CD4-positive, alpha-beta T cell (primary cell): ENCODE data around the gene FAN1. TPM values are rescaled to one million over a fixed set of nuclear protein-coding genes. Genes with fewer than 3 reads are reported as not detected.
A peak's percentile ranks its signal among the peaks of the same experiment; 100 is the strongest.

Source experiments
- ATAC-seq: fragments of 200-7000 bp; cut with Tn5 transposase; one replicate; pipeline ENCODE4 v1.10.0; 2022; ENCODE audit warnings: mild to moderate bottlenecking; ENCODE audit not compliant: poor library complexity
- CTCF ChIA-PET: fragments of 350-600 bp; sonication (Branson Sonifier 250); formaldehyde crosslinking; loops from one replicate; lab custom pipeline; 2021; ENCODE audit warnings: antibody characterized with exemption, inconsistent platforms; lab: Charles Lee
- POLR2A ChIA-PET: fragments of 350-600 bp; sonication (Branson Sonifier 250); formaldehyde crosslinking; loops from one replicate; lab custom pipeline; 2021; ENCODE audit warnings: antibody characterized with exemption, inconsistent platforms; lab: Charles Lee
- DNase-seq, 14 experiments: peaks; one replicate each; pipeline ENCODE4 v3.0.0-alpha.2; 2013 to 2020; ENCODE audit warnings: mixed read lengths in 2 of 14
- H3K27ac ChIP-seq, 2 donors: one replicate each; pipeline versions ENCODE4 v1.5.1 to v1.7.0; 2013; ENCODE audit warnings: low read length in 2 of 2, low read depth in 1 of 2, mild to moderate bottlenecking in 1 of 2
- H3K27me3 ChIP-seq, 2 experiments: 1 replicate in 1 of 2; 2 replicates in 1 of 2; pipeline versions ENCODE4 v1.6.1 to v1.7.0; 2013; ENCODE audit warnings: low read length in 2 of 2, control low read depth in 1 of 2, mild to moderate bottlenecking in 1 of 2, moderate library complexity in 1 of 2; ENCODE audit not compliant: insufficient read depth in 2 of 2, control insufficient read depth in 1 of 2
- H3K36me3 ChIP-seq: one replicate; pipeline ENCODE4 v1.6.1; 2013; ENCODE audit warnings: low read length, control low read depth; ENCODE audit not compliant: insufficient read depth
- H3K4me1 ChIP-seq: one replicate; pipeline ENCODE4 v1.6.1; 2013; ENCODE audit warnings: low read length, control low read depth; ENCODE audit not compliant: insufficient read depth
- H3K4me3 ChIP-seq: one replicate; pipeline ENCODE4 v1.5.1; 2013; ENCODE audit warnings: mild to moderate bottlenecking, low read length, moderate library complexity
- H3K9me3 ChIP-seq, 2 experiments: 1 replicate in 1 of 2; 2 replicates in 1 of 2; pipeline versions ENCODE4 v1.6.1 to v1.7.0; 2013; ENCODE audit warnings: low read length in 2 of 2, mild to moderate bottlenecking in 2 of 2, control low read depth in 1 of 2, moderate library complexity in 1 of 2; ENCODE audit not compliant: control insufficient read depth in 1 of 2, insufficient read depth in 1 of 2
- H3K27ac Mint-ChIP-seq: one replicate; pipeline ENCODE4 v1.8.0; 2020; ENCODE audit warnings: mixed read lengths
- H3K27me3 Mint-ChIP-seq: one replicate; pipeline ENCODE4 v1.8.0; 2021; ENCODE audit warnings: mixed read lengths
- H3K36me3 Mint-ChIP-seq: one replicate; pipeline ENCODE4 v1.8.0; 2021; ENCODE audit warnings: low read depth, mixed read lengths
- H3K4me1 Mint-ChIP-seq: one replicate; pipeline ENCODE4 v1.8.0; 2021; ENCODE audit warnings: low read depth, mixed read lengths
- H3K4me3 Mint-ChIP-seq: one replicate; pipeline ENCODE4 v1.8.0; 2020; ENCODE audit warnings: mild to moderate bottlenecking, mixed read lengths
- H3K9me3 Mint-ChIP-seq: one replicate; pipeline ENCODE4 v1.8.0; 2020; ENCODE audit warnings: mixed read lengths
- intact Hi-C, 2 experiments: fragments of 100-400 bp; cut with DNase I in 1 of 2; cut with micrococcal nuclease in 1 of 2; formaldehyde crosslinking; loops; one replicate each; pipeline versions ENCODE4 v1.15.1 to v1.9.0; 2023 to 2025; cut with DNase I, micrococcal nuclease
- total RNA-seq, 174 experiments: library from RNA in 2 of 174; stranded (reverse) in 2 of 174; gene quantifications; one replicate each; pipeline ENCODE4 v1.2.3 and lab custom pipeline; 2021 to 2026
- TF ChIP-seq, protein P1 (sequence below): fragments of 200-600 bp; IDR thresholded peaks from one replicate; pipeline ENCODE4 v1.8.0; 2022; ENCODE audit warnings: antibody characterized with exemption, mild to moderate bottlenecking

FAN1 gene
- total RNA-seq, 2 experiments from 2014 or later = 15.3 to 15.9 TPM

DNA sequence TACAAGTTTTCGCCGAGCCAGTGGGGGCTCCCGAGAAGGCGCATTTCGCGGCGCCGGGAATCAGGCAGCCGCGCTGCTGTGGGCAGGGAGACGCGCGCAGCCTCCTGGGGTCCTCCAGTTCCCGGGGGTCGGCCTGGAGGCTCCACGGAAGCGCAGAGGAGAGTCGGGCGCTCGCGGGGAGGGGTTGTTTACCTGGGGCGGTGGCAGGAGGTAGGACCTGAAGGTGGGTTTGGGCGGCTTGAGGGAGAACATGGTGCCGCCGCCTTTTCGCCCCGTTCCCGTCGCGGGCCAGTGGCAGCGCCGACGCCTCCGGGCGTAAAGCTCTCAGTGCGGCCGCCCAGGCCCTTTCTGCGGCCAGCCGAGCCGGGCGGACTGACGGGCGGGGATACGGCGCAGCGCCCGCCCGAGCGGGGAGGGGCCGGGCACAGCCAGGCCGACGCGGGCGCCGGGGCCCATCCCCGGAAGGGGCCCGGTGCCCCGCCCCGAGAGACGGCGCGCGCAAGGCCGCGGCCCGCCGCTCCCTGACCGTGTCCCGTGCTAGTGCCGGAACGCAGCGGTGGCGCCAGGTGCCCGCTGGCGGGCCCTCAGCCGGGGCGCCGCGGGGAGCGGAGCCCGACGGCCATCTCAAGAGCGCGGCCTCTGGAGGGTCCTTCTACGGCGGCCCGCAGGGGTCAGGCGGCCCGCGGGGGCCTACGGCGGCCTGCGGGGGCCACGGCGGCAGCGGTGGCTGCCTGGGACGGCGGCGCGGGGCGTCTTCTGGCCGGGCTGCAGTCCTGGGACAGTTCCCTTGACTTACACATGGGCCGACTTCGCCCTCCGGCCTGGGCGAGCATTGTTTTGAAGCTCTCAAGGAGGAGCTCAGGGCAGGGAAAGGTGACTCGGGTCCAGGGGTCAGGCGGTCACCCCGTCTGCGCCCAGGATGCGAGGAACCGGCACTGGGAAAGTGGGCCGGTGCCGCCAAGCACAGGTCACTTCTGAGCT, 87.8 kb downstream of the FAN1 start, which contains the start of gene MTMR10:
Gene MTMR10 (minus strand): TSS at position 374 of the 981 bp plus-strand sequence. CDS start 122 bp downstream, at position 252.
- Histone ChIP-seq H3K4me1 (peaks cover 21% of the 10 kb centered on the region), H3K27ac (peak within 1 kb of the TSS; percentile 63), H3K27me3 (no peaks in the 10 kb centered on the region), H3K9me3 (no peaks in the 10 kb centered on the region), H3K36me3 (peaks cover 4% of the 10 kb centered on the region), H3K4me3 (peak within 1 kb of the TSS; percentile 97)
- intact Hi-C loops = loop anchor here in 1 of 2 experiments (5.0 to 10.0 kb wide), 3 partner anchors 89 to 883 kb away; partner anchors contain the start of genes FAN1 and OTUD7A
- H3K9me3 Mint-ChIP-seq = no peaks in the 10 kb centered on the region
- H3K27ac Mint-ChIP-seq = peak within 1 kb of the TSS; percentile 94
- peak within 1 kb of the TSS; percentile 97 for H3K4me3 Mint-ChIP-seq
- ATAC-seq (peak; percentile 95), DNase-seq (peak; percentile 45 to 88 (median 66))
- H3K4me1 Mint-ChIP-seq = peaks cover 34% of the 10 kb centered on the region
- ChIA-PET CTCF (no interaction called here), POLR2A (interaction anchor here (0.6 to 3.0 kb wide), 13 partner anchors 10 to 443 kb away, joined by 3 to 24 read pairs (median 3); partner anchors contain the start of gene KLF13)
- TF ChIP-seq, protein P1, sequence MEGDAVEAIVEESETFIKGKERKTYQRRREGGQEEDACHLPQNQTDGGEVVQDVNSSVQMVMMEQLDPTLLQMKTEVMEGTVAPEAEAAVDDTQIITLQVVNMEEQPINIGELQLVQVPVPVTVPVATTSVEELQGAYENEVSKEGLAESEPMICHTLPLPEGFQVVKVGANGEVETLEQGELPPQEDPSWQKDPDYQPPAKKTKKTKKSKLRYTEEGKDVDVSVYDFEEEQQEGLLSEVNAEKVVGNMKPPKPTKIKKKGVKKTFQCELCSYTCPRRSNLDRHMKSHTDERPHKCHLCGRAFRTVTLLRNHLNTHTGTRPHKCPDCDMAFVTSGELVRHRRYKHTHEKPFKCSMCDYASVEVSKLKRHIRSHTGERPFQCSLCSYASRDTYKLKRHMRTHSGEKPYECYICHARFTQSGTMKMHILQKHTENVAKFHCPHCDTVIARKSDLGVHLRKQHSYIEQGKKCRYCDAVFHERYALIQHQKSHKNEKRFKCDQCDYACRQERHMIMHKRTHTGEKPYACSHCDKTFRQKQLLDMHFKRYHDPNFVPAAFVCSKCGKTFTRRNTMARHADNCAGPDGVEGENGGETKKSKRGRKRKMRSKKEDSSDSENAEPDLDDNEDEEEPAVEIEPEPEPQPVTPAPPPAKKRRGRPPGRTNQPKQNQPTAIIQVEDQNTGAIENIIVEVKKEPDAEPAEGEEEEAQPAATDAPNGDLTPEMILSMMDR = no peak
- no peaks in the 10 kb centered on the region for H3K27me3 Mint-ChIP-seq
- peaks cover 26% of the 10 kb centered on the region for H3K36me3 Mint-ChIP-seq

DNA sequence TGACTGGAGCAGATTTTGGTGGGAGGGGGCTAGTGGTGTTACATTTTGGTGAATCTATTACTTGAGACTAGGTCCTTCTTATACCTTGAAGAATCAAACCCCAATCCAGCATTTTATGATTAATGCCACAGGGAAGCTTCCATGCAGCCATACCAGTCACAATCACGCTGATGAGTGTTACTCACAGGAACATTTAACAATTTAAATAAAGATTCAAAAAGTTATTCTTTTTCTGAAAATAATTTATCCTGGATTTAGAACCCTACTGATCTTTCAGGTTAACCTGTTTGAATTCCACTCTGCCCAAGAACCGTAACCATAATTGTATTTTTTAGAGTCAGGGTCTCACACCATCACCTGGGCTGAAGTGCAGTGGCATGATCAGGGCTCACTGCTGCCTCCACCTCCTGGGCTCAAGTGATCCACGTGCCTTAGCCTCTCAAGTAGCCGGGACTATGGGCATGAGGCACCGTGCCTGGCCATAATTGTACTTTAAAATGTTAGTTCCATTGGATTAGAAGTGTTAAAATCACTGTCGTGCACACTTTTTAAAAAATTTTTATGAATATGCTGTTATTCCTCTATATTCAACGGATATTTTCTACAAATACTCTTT, 88.6 kb downstream of the FAN1 start:
- peaks cover 21% of the 10 kb centered on the region for H3K4me1 ChIP-seq
- no peaks in the 10 kb centered on the region for H3K9me3 ChIP-seq
- Mint-ChIP-seq H3K27me3 (no peaks in the 10 kb centered on the region), H3K27ac (peak overlapping the region; percentile 82), H3K9me3 (no peaks in the 10 kb centered on the region), H3K4me3 (peak overlapping the region; percentile 85), H3K36me3 (peaks cover 19% of the 10 kb centered on the region), H3K4me1 (peaks cover 26% of the 10 kb centered on the region)
- POLR2A ChIA-PET = interaction anchor here (0.7 to 3.0 kb wide), 7 partner anchors 12 to 442 kb away, joined by 3 to 24 read pairs (median 4); no protein-coding TSS in a partner anchor
- H3K4me3 ChIP-seq = peak overlapping the region; percentile 60
- ATAC-seq (no peak), DNase-seq (peak in 1 of 14 experiments; percentile 16)
- CTCF ChIA-PET = no interaction called here
- H3K27me3 ChIP-seq = no peaks in the 10 kb centered on the region
- TF ChIP-seq, protein P1 = no peak
- intact Hi-C loops = loop anchor here in 1 of 2 experiments (5.0 to 10.0 kb wide), 3 partner anchors 90 to 882 kb away; partner anchors contain the start of genes FAN1 and OTUD7A
- H3K27ac ChIP-seq = peak overlapping the region in 1 of 2 donors; percentile 42
- no peaks in the 10 kb centered on the region for H3K36me3 ChIP-seq

Other genes starting within 250 kb of the FAN1 start
- gene MTMR10, start 87.7 kb downstream of the FAN1 start, total RNA-seq = 10 to 100 TPM; 41.2 to 42.0 TPM
- gene TRPM1, start 197.8 kb downstream of the FAN1 start, total RNA-seq = not detected